AG08395 (cell line): ENCODE results near the gene ROR1.
"Not testable (repeated sequence)": the region's sequence is repeated elsewhere in the genome, so short reads cannot be mapped to it uniquely, and the experiment has no call there.

Source experiments
- DNase-seq: peaks from one replicate; pipeline ENCODE4 v3.0.0; 2012; ENCODE audit warnings: mixed read lengths, low spot score

Gene ROR1

DNA sequence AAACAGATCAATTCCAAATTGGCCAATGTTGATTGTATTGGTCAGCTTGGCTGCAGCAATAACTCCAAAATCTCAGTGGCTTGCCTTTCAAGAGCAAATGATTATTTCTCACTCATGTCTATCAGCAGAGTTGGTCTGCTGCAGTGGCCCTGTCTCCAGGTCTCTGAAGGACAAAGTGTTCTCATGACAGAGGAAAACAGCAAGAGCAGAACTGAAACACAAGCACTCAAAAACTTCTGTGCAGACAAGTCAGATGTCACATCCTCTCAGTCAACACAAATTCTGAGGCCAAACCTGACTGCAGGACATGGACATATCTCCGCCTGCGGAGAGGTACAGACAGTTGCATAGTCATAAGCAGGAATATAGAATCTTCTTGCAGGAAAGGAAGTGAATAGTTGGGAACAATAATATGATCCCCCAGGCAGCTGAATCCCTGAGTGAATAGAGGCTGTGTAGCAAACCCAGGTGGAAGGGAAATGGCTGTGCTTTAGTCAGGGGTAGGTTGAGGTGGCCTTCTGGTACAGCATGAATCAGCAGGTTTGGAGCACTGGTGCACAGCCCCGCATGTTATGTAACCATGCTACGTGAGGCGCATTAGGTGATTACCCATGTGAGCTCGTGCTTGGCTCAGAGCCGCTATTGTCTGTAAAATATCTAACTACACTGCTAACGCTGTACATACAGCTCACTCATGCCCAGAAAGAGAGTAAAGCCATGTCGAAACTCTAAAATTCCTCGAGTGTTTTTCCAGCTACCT, 412.5 kb downstream of the ROR1 start:
- DNase-seq: no peak

DNA sequence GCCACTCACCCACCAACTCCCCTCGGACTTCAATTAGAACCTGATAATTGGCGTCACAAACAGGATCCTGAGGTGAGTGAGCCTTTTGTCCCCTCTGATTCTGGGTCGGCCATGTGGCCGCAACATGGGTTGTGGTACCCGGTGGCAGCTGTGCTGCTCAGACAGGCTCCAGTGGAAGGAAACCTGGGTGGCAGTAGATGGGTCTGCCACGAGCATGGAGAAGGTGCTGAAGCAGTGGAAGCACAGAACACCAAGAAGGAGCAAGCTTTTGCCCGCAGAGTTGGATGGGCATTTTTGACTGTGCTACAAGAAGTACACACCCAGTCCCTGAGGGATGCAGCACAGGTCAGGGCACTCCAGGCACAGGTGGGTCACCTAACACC, 413.1 kb downstream of the ROR1 start:
- no peak for DNase-seq

DNA sequence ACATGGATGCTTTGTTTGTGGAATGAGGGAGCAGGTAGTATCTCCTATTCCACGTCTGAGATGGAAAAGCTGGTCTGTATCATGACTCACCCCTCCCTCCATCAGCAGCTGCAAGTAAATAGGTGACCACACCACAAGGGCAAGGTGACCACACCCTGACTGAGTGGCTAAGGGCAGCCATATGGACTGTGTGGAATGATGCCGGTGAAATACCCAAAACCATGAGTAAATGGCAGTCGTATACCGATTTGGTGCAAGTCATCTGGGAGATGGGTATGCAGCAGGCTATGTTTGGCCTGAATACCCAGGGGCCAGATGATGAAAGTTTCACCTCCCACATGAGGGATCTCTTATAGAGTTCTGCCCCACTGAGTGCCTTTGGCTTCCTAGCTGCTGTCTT, 413.8 kb downstream of the ROR1 start:
- DNase-seq: no peak

DNA sequence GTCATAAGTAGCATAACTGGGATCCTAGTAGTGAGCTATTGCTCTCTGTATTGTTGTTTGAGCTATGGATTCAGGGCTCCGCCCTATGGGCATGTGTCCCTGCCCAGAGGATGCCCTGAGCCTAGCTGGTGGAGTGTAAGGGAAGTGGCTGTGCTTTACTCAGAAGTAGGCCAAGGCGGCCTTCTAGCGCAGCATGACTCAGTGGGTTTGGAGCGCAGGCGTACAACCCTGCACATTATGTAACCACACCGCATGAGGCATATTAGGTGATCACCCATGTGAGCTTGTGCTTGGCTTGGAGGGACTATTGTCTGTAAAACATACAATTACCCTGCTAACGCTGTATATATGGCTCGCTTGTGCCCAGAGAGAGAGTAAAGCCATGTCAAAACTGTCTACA, 418.5 kb downstream of the ROR1 start:
- no peak for DNase-seq

DNA sequence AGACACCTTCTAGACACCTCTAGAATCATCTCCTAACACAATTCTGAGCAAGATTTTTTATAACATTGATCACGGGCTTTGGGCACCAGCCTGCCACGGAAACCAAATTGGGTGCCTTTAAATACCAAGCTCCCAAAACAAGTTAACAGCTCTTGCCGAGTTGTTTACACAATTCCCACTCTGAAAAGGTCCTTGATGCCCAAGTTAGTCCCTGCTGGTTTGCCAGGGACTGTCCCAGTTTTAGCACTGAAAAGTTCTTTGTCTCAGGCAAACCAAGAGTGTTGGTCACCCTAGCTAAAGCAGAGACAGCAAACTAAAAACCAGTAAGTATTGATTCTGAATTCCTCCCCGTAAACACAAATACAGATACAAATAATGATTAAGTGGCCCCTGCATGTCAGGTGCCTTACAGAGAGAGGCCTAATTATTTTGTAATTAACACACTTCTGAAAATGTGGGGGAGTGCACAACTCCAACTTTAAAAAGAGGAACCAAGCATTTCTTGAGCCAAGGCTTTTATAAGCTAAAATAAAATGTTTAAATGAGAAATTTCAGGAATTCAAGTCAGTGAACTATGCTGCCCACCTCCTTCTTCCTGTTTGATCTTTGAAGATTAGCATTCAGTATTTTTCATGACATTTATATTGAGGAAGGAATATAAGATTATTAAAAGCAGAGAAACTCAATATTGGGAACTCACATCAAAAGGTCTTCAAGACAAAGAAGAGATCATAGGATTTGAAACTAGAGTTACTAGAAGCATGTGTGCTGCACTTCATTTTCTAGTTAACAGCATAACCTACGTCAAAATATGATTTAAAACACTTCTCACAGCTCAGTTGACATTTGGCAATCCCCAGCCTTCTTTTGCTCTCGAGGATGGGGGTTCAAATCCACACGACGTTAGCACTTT, 420.6 kb downstream of the ROR1 start:
- DNase-seq: no peak

DNA sequence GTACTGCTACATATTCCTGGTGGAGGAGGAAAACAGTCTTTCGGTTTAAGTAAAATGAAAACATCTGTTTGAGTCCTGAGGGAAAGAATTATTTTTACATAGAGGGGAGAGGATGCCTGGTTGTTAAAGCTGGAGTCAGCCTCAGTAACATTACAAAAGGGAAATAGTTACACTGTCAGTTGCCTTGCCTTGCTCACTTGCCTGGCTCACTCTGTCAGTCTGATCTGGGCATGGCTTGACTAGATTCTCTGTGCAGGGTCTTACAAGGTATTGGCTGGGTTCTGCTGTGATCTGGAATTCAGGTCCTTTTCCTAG, 421.2 kb downstream of the ROR1 start:
- peak; percentile 58 for DNase-seq

DNA sequence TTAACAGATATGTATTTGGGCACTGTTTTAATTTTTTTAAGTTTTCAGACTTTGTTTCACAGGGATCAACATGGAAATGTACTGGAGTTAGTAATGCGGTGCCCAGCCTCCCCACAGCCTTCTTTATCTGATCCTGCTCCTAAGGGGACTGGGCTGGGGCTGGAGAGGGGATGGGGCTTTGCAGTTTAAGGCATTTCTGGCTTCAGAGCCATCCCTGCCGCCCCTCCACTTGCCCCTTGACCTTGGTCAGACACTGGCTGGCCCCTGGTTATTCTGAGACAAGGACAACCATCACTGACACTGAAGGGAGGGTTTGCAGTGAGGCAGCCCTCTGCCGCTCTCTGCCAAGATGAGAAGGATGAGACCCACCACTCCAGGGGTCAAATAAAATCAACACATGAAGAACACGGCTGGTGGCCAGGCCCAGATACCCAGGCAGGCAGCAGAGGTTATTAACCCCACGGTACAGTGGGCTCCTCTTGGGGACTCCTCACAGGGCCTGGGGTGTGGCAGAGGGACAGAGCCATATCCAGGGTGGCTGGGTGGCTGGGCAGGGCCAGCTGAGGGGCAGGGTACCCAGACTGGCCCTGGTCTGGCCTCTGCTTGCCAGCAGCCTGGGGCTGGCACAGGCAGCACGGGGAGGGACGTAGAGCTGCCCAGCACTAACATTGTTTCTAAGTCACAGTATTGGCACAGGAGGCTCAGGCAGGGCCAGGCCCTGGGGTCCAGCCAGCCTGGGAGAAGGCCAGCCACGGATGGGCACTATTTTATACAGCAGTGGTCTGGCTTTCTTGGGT, 422.5 kb downstream of the ROR1 start:
- no peak for DNase-seq

DNA sequence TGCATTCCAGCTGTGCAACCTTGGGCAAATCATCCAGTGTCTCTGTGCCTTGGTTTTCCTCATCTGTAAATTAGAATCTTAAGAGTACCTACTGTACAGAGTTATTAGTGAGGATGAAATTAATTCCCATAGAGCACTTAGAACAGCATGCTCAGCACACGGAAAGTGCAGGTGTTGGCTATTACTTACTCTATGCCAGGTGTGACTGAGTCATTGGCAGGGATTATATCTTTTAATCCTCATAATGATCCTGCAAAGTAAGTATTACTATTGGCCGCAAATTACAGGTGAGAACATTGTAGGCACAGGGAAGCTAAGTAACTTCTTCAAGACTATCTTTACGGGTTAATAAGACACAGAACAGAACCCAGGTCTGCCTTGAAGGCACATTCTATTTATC, 423.3 kb downstream of the ROR1 start:
- DNase-seq: no peak

DNA sequence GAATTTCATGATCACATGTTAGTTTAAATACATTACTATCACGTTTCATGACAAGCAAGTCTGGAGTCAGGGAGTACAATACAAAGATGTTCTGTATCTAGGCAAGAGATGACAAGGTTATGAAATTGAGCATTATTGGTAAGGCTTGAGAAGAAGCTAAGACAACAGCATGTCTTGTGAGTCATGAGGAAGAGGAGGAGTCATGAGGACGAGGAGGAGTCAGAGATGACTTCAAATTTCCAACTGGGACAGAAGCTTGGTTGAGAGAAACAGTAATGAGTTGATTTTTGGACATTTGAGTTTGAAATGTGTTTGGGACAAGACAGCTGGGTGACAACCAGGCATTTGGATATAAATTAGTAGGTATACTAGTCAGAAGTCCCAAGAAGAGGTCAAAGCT, 425.3 kb downstream of the ROR1 start:
- DNase-seq: peak; percentile 14

DNA sequence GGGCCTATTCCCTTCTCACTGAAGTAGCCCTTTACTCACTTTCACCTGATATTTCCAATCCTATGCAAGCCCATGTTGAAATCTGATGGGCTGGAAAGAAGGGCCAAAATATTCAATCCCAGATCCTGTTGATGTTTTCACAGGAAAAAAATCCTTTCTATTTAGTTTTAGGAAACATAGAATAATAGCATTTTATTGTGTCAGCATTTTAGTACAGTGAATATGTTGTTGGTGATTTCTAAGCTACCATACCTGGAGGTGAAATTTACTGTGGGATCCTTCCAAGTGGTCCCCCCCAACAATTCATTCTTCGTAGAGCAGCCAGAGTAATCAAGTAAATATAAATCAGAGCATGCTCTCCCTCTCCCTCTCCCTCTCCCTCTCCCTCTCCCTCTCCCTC, 426.2 kb downstream of the ROR1 start:
- DNase-seq: no peak

DNA sequence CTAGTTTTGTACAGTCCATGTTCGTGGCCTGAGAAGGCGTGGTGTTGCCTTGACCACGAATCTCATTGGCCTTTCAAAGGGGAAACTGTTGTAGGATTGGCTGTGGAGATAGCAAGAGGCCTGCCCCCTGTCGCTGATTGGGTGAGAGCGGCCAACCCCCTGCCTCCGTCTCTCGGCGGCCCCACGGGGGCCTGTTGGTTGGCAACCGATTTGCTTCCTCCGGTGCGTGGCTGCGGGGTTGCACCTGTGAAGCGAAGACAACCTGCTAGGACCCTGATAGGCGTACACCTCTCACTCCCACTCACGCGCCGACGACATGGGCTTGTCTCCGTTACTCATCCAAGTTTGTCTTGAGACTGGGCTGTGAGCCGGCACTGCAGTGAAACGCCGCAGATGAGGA, 429.6 kb downstream of the ROR1 start, which contains the start of gene UBE2U:
UBE2U (plus strand) TSS at position 204 of the 400 bp plus-strand sequence. CDS start 428 bp downstream, outside the sequence.
- DNase-seq: no peak

DNA sequence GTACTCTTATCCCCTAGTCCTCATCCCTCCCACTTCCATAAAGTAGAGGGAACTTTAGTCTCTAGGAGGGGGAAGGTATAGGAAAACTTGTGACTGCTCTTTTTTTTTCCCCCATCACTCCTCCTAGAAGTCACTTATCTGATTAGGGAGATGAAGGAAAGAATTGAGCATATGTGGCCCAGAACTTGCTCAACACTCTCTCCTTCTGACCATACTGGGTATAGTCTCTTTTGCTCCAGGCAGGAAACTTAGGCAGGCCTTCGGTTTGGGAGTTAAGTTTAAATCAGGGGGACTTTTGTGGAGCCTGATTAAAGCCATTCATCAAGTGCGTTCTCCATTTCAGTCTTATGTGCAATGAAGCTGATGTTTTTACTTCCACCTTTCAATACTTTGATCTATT, 435.4 kb downstream of the ROR1 start:
- no peak for DNase-seq

DNA sequence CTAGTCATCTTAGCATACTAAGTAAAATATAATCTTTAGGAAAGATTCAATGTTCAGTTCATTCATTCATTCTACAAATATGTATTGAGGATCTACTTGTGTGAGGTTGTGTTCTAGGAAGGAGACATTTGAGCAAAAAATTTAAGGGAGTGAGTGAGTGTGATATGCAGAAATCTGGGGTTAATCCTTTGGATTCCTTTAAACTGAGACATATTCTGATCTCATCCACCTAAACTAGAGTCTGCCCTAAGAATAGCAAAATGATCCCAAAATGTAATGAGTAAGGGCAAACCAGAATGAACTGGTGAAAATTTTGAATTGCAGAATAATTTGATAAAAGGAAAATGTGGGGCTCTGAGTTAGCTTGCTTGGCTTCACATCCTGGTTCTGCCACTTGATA, 438.2 kb downstream of the ROR1 start:
- DNase-seq: peak; percentile 77

DNA sequence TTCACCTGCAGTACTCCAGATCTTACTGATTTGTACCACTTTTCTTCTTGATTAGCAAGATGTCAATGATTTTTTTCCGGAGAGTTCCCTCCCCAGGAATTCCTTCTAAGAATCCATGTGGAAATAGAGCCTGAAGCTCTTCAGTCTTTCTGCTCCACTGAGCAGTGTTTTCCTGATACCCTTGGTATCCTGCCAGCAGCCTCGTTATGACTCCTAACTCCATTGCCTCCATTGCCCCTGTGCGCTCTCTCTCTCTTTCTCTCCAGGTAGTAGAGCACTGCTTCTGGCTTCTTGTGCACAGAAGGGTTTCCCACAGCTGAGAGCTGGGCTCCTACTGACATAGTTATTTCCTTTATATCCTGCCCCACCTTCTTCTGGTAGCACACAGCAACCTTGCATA, 441.8 kb downstream of the ROR1 start:
- no peak for DNase-seq

DNA sequence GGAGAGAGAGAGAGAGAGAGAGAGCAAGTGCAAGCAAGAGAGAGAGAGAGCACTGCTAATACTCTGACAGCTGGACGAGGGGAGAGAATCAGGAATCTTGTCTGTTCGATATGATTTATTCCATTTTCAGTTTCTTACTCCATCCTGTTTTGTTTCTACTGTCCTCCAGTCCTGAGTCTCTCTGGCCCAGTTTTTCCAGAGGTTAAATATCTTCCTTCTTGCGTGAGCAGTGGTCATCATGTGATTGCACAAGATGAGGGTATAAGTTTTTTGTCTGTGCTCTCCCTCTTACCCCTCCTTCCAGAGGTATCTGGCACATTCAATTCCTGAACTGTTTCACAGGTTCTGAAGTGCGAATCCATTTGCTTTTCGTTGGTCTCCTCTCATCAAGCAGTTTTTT, 446.4 kb downstream of the ROR1 start:
- no peak for DNase-seq

DNA sequence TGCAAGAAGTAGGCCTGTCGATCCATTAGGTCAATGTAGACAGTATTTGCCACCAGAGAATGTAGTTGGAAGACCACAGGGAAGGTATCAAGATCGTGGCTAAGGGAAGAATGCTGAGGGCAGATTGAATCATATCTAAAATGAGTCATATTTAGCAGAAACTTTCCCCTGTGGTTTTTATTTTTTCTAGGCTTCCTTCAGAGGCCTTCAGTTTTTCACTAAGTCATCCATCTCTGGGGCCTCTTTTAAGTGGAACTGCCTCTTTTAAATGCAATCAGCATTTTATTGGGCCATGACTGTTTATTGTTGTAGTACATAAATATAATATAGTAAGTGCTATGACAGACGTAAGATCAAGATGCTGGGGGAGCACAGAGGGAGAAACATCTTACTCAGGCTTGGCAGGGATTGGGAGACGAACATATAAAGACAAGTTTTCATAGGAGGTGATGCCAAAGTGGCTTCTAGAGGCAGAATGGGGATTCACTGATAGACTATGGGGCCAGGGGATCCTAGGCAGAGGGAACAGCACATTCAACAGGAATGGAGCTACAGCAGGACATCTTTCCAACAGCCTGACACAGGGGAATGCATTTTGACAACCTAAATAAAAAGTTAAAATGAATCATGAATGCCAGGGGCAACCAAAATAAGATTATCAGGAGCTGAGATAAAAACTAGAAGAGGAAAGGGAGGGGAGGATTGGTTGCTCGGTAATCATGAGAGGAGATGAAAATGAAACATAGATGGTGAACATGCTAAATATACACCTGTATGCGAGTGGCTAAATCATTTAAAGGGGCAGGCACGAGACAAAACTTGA, 449.7 kb downstream of the ROR1 start:
- DNase-seq: peak; percentile 86

DNA sequence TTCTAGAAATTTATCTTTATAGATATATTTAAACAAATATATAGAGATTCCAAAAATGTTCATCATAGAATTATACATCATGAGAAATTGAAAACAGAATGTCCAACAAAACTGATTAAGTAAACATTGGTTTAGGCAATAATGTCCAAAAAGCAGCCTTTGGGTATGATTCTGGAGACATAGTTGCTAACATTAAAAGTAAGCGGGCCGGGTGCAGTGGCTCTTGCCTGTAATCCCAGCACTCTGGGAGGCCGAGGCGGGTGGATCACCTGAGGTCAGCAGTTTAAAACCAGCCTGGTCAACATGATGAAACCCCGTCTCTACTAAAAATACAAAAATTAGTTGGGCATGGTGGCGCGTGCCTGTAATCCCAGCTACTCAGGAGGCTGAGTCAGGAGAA, 450.4 kb downstream of the ROR1 start:
- DNase-seq: not testable (repeated sequence)

DNA sequence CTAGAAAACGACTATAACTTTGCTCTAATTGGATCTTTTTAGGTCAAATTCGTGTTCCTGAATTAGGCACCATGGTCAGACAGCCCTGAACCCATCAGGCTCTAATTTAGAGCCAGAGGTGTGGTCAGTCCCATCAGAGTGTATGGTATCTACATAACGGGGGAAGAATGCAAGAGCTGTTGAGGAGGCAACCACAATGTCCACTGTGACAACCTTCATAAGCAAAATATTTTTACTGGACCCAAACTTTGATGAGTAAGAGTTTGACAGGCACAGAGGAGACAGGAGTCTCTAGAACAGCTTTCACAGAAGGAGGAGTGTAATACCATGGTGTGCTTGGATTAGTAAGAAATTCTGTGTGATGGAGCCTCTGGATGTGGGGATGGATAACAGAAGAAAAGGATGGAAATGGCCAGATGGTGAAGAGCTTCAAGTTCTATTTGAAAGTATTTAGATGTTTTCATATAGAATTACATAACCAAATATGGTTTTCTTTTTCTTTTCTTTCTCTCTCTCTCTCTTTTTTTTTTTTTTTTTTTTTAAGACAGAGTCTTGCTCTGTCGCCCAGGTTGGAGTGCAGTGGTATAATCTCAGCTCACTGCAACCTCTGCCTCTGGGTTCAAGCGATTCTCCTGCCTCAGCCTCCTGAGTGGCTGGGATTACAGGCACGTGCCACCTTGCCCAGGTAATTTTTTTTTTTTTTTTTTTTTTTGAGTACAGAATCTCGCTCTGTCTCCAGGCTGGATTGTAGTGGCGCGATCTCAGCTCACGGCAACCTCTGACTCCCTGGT, 454.5 kb downstream of the ROR1 start:
- DNase-seq: peak; percentile 45

DNA sequence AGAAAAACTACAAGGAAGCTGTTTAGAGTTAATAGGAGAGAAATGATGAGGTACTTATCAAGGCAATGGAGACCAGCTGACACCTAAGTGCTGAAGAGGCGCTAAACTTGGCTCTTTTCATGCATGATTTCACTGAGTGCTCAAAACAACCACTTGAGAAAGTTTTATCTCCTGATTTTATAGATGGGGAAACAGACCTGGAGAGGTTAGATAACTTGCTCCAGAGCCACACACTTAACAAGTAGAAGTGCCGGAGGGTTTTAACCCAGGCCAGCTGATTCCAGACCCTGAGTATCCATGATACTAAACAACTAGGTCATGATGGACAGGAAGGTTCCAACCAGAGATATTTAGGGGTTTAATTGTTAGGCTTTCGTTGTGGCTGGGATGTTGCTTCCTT, 455.5 kb downstream of the ROR1 start:
- no peak for DNase-seq
